SK-N-SH (cell line): Measurements from ENCODE around the gene SLC4A8. TPM values are rescaled to one million over a fixed set of nuclear protein-coding genes. Genes with fewer than 3 reads are reported as not detected.

ENCODE experiments used
- CTCF ChIA-PET: fragments of 300-600, 350-600 bp; formaldehyde crosslinking; extraction: SDS; loops from one replicate; lab custom pipeline; 2021; lab: Yijun Ruan, JAX
- POLR2A ChIA-PET: fragments of 350-600 bp; sonication (Branson Sonifier 250); formaldehyde crosslinking; extraction: SDS; loops from one replicate; lab custom pipeline; 2020; ENCODE audit warnings: antibody characterized with exemption, inconsistent platforms; lab: Yijun Ruan, JAX
- DNase-seq: peaks from one replicate; pipeline ENCODE4 v3.0.0; 2012
- H2AFZ ChIP-seq: fragments of 200-600 bp; sonication (generic); 2 replicates; pipeline ENCODE4 v1.8.1; 2016; ENCODE audit warnings: antibody characterized with exemption, mild to moderate bottlenecking, low read depth
- H3F3A ChIP-seq: fragments of 200-600 bp; sonication (generic); replicated peaks from 2 replicates; pipeline ENCODE3; 2016; ENCODE audit warnings: antibody characterized with exemption, mild to moderate bottlenecking; ENCODE audit not compliant: insufficient read depth
- H3K27ac ChIP-seq, 2 experiments: fragments of 200-500 bp in 1 of 2; fragments of 200-600 bp in 1 of 2; sonication (Bioruptor generic) in 1 of 2; sonication (generic), shearing (Covaris generic) in 1 of 2; 2 replicates each; pipeline versions ENCODE4 v1.5.1 to v1.6.1; 2014 to 2016; ENCODE audit warnings: low read depth in 2 of 2, inconsistent platforms in 1 of 2, low read length in 1 of 2, mild to moderate bottlenecking in 1 of 2, mixed read lengths in 1 of 2
- H3K27me3 ChIP-seq: fragments of 200-600 bp; sonication (generic), shearing (Covaris generic); 2 replicates; pipeline ENCODE4 v1.6.1; 2016; ENCODE audit warnings: mixed run types; ENCODE audit not compliant: insufficient read depth
- H3K36me3 ChIP-seq, 2 experiments: fragments of 200-500 bp in 1 of 2; fragments of 200-600 bp in 1 of 2; sonication (Bioruptor generic) in 1 of 2; sonication (generic) in 1 of 2; replicated peaks in 1 of 2; 2 replicates each; pipeline versions ENCODE3 to v1.5.1; 2014 to 2016; ENCODE audit warnings: low read length in 1 of 2, mild to moderate bottlenecking in 1 of 2; ENCODE audit not compliant: insufficient read depth in 2 of 2, control insufficient read depth in 1 of 2
- H3K4me1 ChIP-seq, 2 experiments: fragments of 200-500 bp in 1 of 2; fragments of 200-600 bp in 1 of 2; sonication (Bioruptor generic) in 1 of 2; sonication (generic), shearing (Covaris generic) in 1 of 2; 2 replicates each; pipeline versions ENCODE4 v1.5.1 to v1.6.1; 2014 to 2016; ENCODE audit warnings: low read depth in 1 of 2, low read length in 1 of 2, mixed run types in 1 of 2; ENCODE audit not compliant: insufficient read depth in 2 of 2, control insufficient read depth in 1 of 2
- H3K4me2 ChIP-seq: fragments of 200-600 bp; sonication (generic), shearing (Covaris generic); 2 replicates; pipeline ENCODE4 v1.6.1; 2017; ENCODE audit warnings: mixed run types
- H3K4me3 ChIP-seq, 2 experiments: fragments of 200-500 bp in 1 of 2; fragments of 200-600 bp in 1 of 2; sonication (Bioruptor generic) in 1 of 2; sonication (generic), shearing (Covaris generic) in 1 of 2; 2 replicates each; pipeline versions ENCODE4 v1.5.1 to v1.8.1; 2014 to 2016; ENCODE audit warnings: low read depth in 2 of 2, inconsistent platforms in 1 of 2, low read length in 1 of 2, mild to moderate bottlenecking in 1 of 2, mixed read lengths in 1 of 2, moderate library complexity in 1 of 2
- H3K79me2 ChIP-seq: fragments of 200-600 bp; sonication (generic); 2 replicates; pipeline ENCODE4 v1.8.1; 2017; ENCODE audit warnings: mild to moderate bottlenecking; ENCODE audit not compliant: insufficient read depth
- H3K9ac ChIP-seq: fragments of 200-600 bp; sonication (generic); 2 replicates; pipeline ENCODE4 v1.6.1; 2017; ENCODE audit warnings: mixed run types
- H3K9me2 ChIP-seq: fragments of 200-600 bp; sonication (generic); 2 replicates; pipeline ENCODE4 v1.6.1; 2017; ENCODE audit warnings: mixed run types
- H3K9me3 ChIP-seq: fragments of 200-600 bp; sonication (generic); 2 replicates; pipeline ENCODE4 v1.6.1; 2017; ENCODE audit warnings: mixed run types, mild to moderate bottlenecking, moderate library complexity
- H4K20me1 ChIP-seq: fragments of 200-600 bp; sonication (generic); 2 replicates; pipeline ENCODE4 v1.6.1; 2017; ENCODE audit warnings: mild to moderate bottlenecking, mixed run types; ENCODE audit not compliant: insufficient read depth
- CTCF ChIP-seq: fragments of 200-600 bp; sonication (generic); IDR thresholded peaks from 2 replicates; pipeline ENCODE4 v1.6.1; 2017; ENCODE audit warnings: antibody characterized with exemption, mild to moderate bottlenecking, moderate library complexity
- ELF1 ChIP-seq: IDR thresholded peaks from 2 replicates; pipeline ENCODE4 v1.4.0; 2012
- EP300 ChIP-seq, 2 experiments: IDR thresholded peaks; 2 replicates each; pipeline versions ENCODE4 v1.4.0 to v1.6.1; 2012; ENCODE audit warnings: borderline replicate concordance in 1 of 2, low read depth in 1 of 2, low read length in 1 of 2
- EZH2phosphoT487 ChIP-seq: fragments of 200-600 bp; sonication (generic); IDR thresholded peaks from 2 replicates; pipeline ENCODE4 v1.6.1; 2017; ENCODE audit warnings: low read depth, mixed run types, mild to moderate bottlenecking, antibody characterized with exemption, moderate library complexity, borderline replicate concordance
- FOSL2 ChIP-seq: IDR thresholded peaks from 2 replicates; pipeline ENCODE4 v1.4.0; 2012; ENCODE audit warnings: low read depth, mild to moderate bottlenecking, moderate library complexity, borderline replicate concordance
- FOXJ3 ChIP-seq: sonication (generic); formaldehyde crosslinking; IDR thresholded peaks from 2 replicates; pipeline ENCODE4 v1.5.1; 2020; ENCODE audit warnings: mild to moderate bottlenecking, missing genetic modification reagents
- FOXM1 ChIP-seq: IDR thresholded peaks from 2 replicates; pipeline ENCODE4 v1.4.0; 2012; ENCODE audit warnings: low read depth, mild to moderate bottlenecking
- GABPA ChIP-seq: IDR thresholded peaks from 2 replicates; pipeline ENCODE4 v1.4.0; 2012; ENCODE audit warnings: low read depth, mild to moderate bottlenecking
- GATA2 ChIP-seq: sonication (generic); formaldehyde crosslinking; IDR thresholded peaks from 2 replicates; pipeline ENCODE4 v1.5.0; 2020; ENCODE audit warnings: mild to moderate bottlenecking, missing genetic modification reagents
- IRF3 ChIP-seq: fragments of 150-350 bp; IDR thresholded peaks from 2 replicates; pipeline ENCODE4 v1.6.1; 2016; ENCODE audit warnings: mild to moderate bottlenecking, low read depth, low read length
- JUND ChIP-seq: IDR thresholded peaks from 2 replicates; pipeline ENCODE4 v1.4.0; 2012
- MEF2A ChIP-seq: IDR thresholded peaks from 2 replicates; pipeline ENCODE4 v1.4.0; 2012; ENCODE audit warnings: low read depth, borderline replicate concordance
- NFIC ChIP-seq: IDR thresholded peaks from 2 replicates; pipeline ENCODE4 v1.4.0; 2012; ENCODE audit warnings: borderline replicate concordance
- NRF1 ChIP-seq: IDR thresholded peaks from 2 replicates; pipeline ENCODE4 v1.6.1; 2012; ENCODE audit warnings: low read depth, mild to moderate bottlenecking, low read length
- RFX5 ChIP-seq: IDR thresholded peaks from 2 replicates; pipeline ENCODE4 v1.6.1; 2012; ENCODE audit warnings: mild to moderate bottlenecking, improper control_type of control experiment, low read length
- SMC3 ChIP-seq: IDR thresholded peaks from 2 replicates; pipeline ENCODE4 v1.6.1; 2012; ENCODE audit warnings: low read depth, low read length, improper control_type of control experiment
- TAF1 ChIP-seq: IDR thresholded peaks from 2 replicates; pipeline ENCODE4 v1.6.1; 2012; ENCODE audit warnings: low read depth, mild to moderate bottlenecking, low read length, moderate library complexity, borderline replicate concordance
- YY1 ChIP-seq: IDR thresholded peaks from 2 replicates; pipeline ENCODE4 v1.4.0; 2012; ENCODE audit warnings: low read depth, mild to moderate bottlenecking
- WGBS: methylation state at CpG from one replicate; pipeline ENCODE4 v1.1.6; 2017; ENCODE audit warnings: low lambda C conversion rate; 5-methylcytosine and 5-hydroxymethylcytosine counted together
- polyA plus RNA-seq, 3 experiments: library from polyadenylated mRNA; depleted of rRNA; stranded (reverse); fragments of >200 nt; gene quantifications; 2 replicates each; pipeline ENCODE4 v1.2.3, GENCODE V29; 2012
- TF ChIP-seq, protein P1 (sequence below): IDR thresholded peaks from 2 replicates; pipeline ENCODE4 v1.6.1; 2012; ENCODE audit warnings: mild to moderate bottlenecking, low read depth, low read length, moderate library complexity

The SLC4A8 gene
- polyA plus RNA-seq, 1 of the 3 experiments (the other 2 are of a cell fraction), result 5.2 TPM

DNA sequence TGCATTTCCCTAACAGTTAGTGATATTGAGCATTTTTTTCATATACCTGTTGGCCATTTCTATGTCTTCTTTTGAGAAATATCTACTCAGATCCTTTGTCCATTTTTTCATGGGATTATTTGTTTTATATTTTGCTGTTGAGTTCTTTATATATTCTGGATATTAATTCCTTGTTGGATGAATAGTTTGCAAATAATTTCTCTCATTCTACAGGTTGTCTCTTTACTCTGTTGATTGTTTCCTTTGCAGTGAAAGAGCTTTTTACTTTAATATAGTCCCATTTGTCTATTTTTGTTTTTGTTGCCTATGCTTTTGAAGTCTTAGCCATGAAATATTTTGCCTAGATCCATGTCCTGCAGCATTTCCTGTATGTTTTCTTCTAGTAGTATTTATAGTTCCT lies 11.5 kb upstream of the SLC4A8 start:
- H3K4me1 ChIP-seq, result peaks cover 0 to 12% of the 10 kb centered on the region in 2 experiments; a peak in 1 of 4 replicates
- H3K27ac ChIP-seq, result no peak overlapping the region
- ChIA-PET POLR2A (interaction anchor here (0.8 kb wide), 1 partner anchor 8 kb away, joined by 3 read pairs; no protein-coding TSS in a partner anchor), CTCF (interaction anchor here (1.3 to 5.3 kb wide), 2 partner anchors 7 to 407 kb away, joined by 3 to 47 read pairs; no protein-coding TSS in a partner anchor)
- no peak overlapping the region for H2AFZ ChIP-seq
- no peaks in the 10 kb centered on the region for H3K27me3 ChIP-seq
- no peaks in the 10 kb centered on the region for H3K9me3 ChIP-seq
- no peaks in the 10 kb centered on the region for H4K20me1 ChIP-seq
- no peak overlapping the region for H3K4me2 ChIP-seq
- no peaks in the 10 kb centered on the region for H3K79me2 ChIP-seq
- no peak overlapping the region for H3K4me3 ChIP-seq
- H3K9me2 ChIP-seq, result no peaks in the 10 kb centered on the region
- TF ChIP-seq JUND, result no peak
- no peak for TF ChIP-seq EP300 (IDR thresholded peaks at IDR 0.05; ENCODE audit: borderline replicate concordance in 1 of 2, low read depth in 1 of 2, low read length in 1 of 2)
- TF ChIP-seq EZH2phosphoT487, result no peak
- no peak for TF ChIP-seq IRF3
- no peak for TF ChIP-seq RFX5
- no peak for TF ChIP-seq YY1
- no peak for TF ChIP-seq SMC3
- H3K9ac ChIP-seq, result no peak overlapping the region
- DNase-seq, result no peak
- H3F3A ChIP-seq, result no peaks in the 10 kb centered on the region
- H3K36me3 ChIP-seq, result no peaks in the 10 kb centered on the region

DNA sequence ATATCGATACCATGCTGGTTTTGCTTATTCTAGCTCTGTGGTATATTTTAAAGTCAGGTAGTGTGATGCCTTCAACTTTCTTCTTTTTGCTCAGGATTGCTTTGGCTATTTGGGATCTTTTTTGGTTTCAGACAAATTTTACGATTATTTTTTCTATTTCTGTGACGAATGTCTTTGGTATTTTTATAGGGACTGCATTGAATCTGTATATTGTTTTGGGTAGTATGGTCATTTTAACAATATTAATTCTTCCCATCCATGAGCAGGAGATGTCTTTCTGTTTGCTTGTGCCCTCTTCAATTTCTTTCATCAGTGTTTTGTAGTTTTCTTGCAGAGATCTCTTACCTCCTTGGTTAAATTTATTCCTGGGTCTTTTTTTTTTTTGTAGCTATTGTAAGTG lies 10.8 kb upstream of the SLC4A8 start:
- Histone ChIP-seq H4K20me1 (no peaks in the 10 kb centered on the region), H3K27ac (no peak overlapping the region), H3K36me3 (no peaks in the 10 kb centered on the region), H3K9me3 (no peaks in the 10 kb centered on the region), H3K27me3 (no peaks in the 10 kb centered on the region), H3K9me2 (no peaks in the 10 kb centered on the region), H3K4me1 (peaks cover 0 to 9% of the 10 kb centered on the region in 2 experiments; a peak in 2 of 4 replicates), H2AFZ (no peak overlapping the region), H3F3A (no peaks in the 10 kb centered on the region), H3K79me2 (no peaks in the 10 kb centered on the region), H3K4me3 (no peak overlapping the region), H3K9ac (no peak overlapping the region), H3K4me2 (no peak overlapping the region)
- DNase-seq, result no peak
- 70% methylated on average over 3 of the region's 3 CpGs for WGBS
- POLR2A ChIA-PET, result no interaction called here
- CTCF ChIA-PET, result no interaction called here
- TF ChIP-seq NRF1 (no peak), MEF2A (no peak), GABPA (no peak), GATA2 (CRISPR knock-in tag) (no peak), FOXM1 (no peak), IRF3 (no peak), EP300 (IDR thresholded peaks at IDR 0.05; ENCODE audit: borderline replicate concordance in 1 of 2, low read depth in 1 of 2, low read length in 1 of 2) (no peak), NFIC (no peak), FOXJ3 (no peak), FOSL2 (no peak), YY1 (no peak), ELF1 (no peak), CTCF (no peak), TAF1 (no peak)
- TF ChIP-seq, protein P1, sequence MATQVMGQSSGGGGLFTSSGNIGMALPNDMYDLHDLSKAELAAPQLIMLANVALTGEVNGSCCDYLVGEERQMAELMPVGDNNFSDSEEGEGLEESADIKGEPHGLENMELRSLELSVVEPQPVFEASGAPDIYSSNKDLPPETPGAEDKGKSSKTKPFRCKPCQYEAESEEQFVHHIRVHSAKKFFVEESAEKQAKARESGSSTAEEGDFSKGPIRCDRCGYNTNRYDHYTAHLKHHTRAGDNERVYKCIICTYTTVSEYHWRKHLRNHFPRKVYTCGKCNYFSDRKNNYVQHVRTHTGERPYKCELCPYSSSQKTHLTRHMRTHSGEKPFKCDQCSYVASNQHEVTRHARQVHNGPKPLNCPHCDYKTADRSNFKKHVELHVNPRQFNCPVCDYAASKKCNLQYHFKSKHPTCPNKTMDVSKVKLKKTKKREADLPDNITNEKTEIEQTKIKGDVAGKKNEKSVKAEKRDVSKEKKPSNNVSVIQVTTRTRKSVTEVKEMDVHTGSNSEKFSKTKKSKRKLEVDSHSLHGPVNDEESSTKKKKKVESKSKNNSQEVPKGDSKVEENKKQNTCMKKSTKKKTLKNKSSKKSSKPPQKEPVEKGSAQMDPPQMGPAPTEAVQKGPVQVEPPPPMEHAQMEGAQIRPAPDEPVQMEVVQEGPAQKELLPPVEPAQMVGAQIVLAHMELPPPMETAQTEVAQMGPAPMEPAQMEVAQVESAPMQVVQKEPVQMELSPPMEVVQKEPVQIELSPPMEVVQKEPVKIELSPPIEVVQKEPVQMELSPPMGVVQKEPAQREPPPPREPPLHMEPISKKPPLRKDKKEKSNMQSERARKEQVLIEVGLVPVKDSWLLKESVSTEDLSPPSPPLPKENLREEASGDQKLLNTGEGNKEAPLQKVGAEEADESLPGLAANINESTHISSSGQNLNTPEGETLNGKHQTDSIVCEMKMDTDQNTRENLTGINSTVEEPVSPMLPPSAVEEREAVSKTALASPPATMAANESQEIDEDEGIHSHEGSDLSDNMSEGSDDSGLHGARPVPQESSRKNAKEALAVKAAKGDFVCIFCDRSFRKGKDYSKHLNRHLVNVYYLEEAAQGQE, result no peak
